ENCODE data around the gene CCDC182.

Gene CCDC182

DNA sequence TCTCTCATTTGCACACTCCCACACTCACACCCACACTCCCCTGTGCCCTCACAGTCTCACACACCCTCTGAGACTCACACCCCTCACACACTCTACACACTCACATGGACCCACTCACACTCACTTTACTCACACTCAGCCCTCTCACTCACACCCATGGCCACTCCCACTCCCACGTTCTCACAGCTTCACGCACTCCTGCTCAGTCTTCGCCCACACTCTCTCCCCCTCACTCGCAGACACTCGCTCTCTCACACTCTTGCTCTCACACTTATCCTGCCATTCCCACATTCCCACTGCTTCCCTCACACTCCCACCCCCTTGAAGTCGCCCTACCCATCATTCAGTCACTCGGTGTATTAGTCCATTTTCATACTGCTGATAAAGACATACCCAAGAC lies 47.9 kb downstream of the CCDC182 start:
- no peak for DNase-seq

GRCh38 chr17:57696050-57696449 lies 49.0 kb downstream of the CCDC182 start:
- no peak for DNase-seq

Data from NCI-H1417 (cell line).